Tibial nerve (tissue), 3 donors: ENCODE results near the gene CELSR3.
A peak's percentile ranks its signal among the peaks of the same experiment; 100 is the strongest.

Source experiments
- CTCF ChIP-seq, 5 experiments: fragments of 200-600 bp in 3 of 5; fragments of 450-650 bp in 2 of 5; sonication (generic) in 3 of 5; IDR thresholded peaks; one replicate each; pipeline ENCODE4 v1.5.1; 2016 to 2019; ENCODE audit warnings: antibody characterized with exemption in 5 of 5, mild to moderate bottlenecking in 3 of 5, moderate library complexity in 2 of 5
- POLR2A ChIP-seq, 2 donors: fragments of 450-650 bp; IDR thresholded peaks; one replicate each; pipeline ENCODE4 v1.6.1; 2017; ENCODE audit warnings: antibody characterized with exemption in 2 of 2, mild to moderate bottlenecking in 2 of 2, moderate library complexity in 2 of 2

GRCh38 chr3:48695393-48695753, 32.7 kb upstream of the CELSR3 start:
- peak in 1 of 5 experiments; percentile 23 for TF ChIP-seq CTCF (IDR thresholded peaks at IDR 0.05)
- TF ChIP-seq POLR2A (IDR thresholded peaks at IDR 0.05), result peak; percentile 45 to 72
